ENCODE results near the gene MS4A3. TPM values are rescaled to one million over a fixed set of nuclear protein-coding genes. Genes with fewer than 3 reads are reported as not detected.
"Not testable (repeated sequence)": the region's sequence is repeated elsewhere in the genome, so short reads cannot be mapped to it uniquely, and the experiment has no call there.

The MS4A3 gene
- total RNA-seq, 4 donors from 2014 or later: not detected

DNA sequence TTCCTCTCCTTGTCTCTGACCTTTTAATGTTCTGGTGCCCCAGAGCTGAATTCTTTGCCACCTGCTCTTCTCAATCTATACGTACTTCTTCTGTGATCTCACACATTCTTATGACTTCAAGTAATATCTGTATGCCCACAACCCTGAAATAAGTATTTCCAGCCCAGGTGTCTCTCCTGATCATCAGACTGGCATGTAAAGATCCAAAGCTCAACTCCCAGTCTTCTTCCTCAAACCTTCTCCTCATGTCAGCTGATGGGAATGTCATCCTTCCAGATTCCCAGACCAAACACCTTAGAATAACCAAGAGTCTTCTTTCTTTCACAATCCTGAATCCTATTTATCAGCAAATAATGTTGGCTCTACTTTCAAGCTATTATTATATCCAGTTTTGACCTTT is 9.3 kb downstream of the MS4A3 start:
- Histone ChIP-seq H3K27me3 (no peaks in the 10 kb centered on the region), H3K4me3 (no peak overlapping the region), H3K36me3 (no peaks in the 10 kb centered on the region), H3K27ac (replicated peaks in 1 of 4) (no peak overlapping the region), H3K4me1 (no peaks in the 10 kb centered on the region), H3K9me3 (no peaks in the 10 kb centered on the region)
- TF ChIP-seq POLR2AphosphoS5 (IDR thresholded peaks at IDR 0.05): no peak
- no peak for TF ChIP-seq POLR2A (IDR thresholded peaks at IDR 0.05; ENCODE audit: low read depth)
- TF ChIP-seq, protein P1, sequence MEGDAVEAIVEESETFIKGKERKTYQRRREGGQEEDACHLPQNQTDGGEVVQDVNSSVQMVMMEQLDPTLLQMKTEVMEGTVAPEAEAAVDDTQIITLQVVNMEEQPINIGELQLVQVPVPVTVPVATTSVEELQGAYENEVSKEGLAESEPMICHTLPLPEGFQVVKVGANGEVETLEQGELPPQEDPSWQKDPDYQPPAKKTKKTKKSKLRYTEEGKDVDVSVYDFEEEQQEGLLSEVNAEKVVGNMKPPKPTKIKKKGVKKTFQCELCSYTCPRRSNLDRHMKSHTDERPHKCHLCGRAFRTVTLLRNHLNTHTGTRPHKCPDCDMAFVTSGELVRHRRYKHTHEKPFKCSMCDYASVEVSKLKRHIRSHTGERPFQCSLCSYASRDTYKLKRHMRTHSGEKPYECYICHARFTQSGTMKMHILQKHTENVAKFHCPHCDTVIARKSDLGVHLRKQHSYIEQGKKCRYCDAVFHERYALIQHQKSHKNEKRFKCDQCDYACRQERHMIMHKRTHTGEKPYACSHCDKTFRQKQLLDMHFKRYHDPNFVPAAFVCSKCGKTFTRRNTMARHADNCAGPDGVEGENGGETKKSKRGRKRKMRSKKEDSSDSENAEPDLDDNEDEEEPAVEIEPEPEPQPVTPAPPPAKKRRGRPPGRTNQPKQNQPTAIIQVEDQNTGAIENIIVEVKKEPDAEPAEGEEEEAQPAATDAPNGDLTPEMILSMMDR (IDR thresholded peaks at IDR 0.05): no peak
- TF ChIP-seq EP300 (IDR thresholded peaks at IDR 0.05): no peak
- 77% methylated on average over 1 of the region's 1 CpG for WGBS
- no peak for DNase-seq (ENCODE audit: extremely low spot score)
- intact Hi-C loops (cut with DNase I): no loop called here

DNA sequence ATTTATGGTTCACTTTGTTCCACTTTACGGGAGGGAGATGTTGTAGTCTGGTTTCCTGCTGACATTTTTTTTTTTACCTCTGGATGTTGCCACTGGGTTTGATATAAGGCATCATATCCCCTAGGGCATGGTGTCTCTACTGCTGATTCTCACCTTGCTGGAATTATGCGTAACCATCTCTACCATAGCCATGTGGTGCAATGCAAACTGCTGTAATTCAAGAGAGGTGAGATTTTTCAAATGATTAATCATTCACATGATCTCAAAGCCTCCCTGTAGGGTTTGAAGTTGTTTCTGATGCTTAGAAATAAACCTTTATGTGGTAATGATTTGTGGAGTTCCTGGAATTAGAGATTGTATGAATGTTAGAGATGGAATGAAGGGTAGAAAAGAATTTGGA is 13.0 kb downstream of the MS4A3 start:
- Histone ChIP-seq H3K4me3 (no peak overlapping the region), H3K27me3 (no peaks in the 10 kb centered on the region), H3K9me3 (no peaks in the 10 kb centered on the region), H3K4me1 (no peaks in the 10 kb centered on the region), H3K36me3 (no peaks in the 10 kb centered on the region), H3K27ac (replicated peaks in 1 of 4) (no peak overlapping the region)
- DNase-seq (ENCODE audit: extremely low spot score): no peak
- WGBS: 79% methylated on average over 2 of the region's 2 CpGs
- intact Hi-C loops (cut with DNase I): no loop called here
- TF ChIP-seq, protein P1 (IDR thresholded peaks at IDR 0.05): no peak
- TF ChIP-seq POLR2A (IDR thresholded peaks at IDR 0.05; ENCODE audit: low read depth) (no peak), EP300 (IDR thresholded peaks at IDR 0.05) (no peak), POLR2AphosphoS5 (IDR thresholded peaks at IDR 0.05) (no peak)

- H3K4me1 ChIP-seq; H3K36me3 ChIP-seq; H3K4me3 ChIP-seq; intact Hi-C loops (cut with DNase I); H3K27me3 ChIP-seq; H3K9me3 ChIP-seq; H3K27ac ChIP-seq (replicated peaks in 1 of 4); DNase-seq (ENCODE audit: extremely low spot score): not testable (repeated sequence)
- WGBS: 88% methylated on average over 6 of the region's 6 CpGs
Measured at GRCh38 chr11:60071644-60072043, 15.2 kb downstream of the MS4A3 start.

- intact Hi-C loops (cut with DNase I): no loop called here
- Histone ChIP-seq H3K9me3 (peaks cover 0 to 10% (median 4%) of the 10 kb centered on the region in 4 donors), H3K4me1 (no peaks in the 10 kb centered on the region), H3K27ac (replicated peaks in 1 of 4) (no peak overlapping the region), H3K27me3 (no peaks in the 10 kb centered on the region), H3K36me3 (no peaks in the 10 kb centered on the region), H3K4me3 (no peak overlapping the region)
- WGBS: 75% methylated on average over 15 of the region's 15 CpGs
- no peak for TF ChIP-seq POLR2A (IDR thresholded peaks at IDR 0.05; ENCODE audit: low read depth)
- TF ChIP-seq EP300 (IDR thresholded peaks at IDR 0.05): no peak
- TF ChIP-seq, protein P1 (IDR thresholded peaks at IDR 0.05): no peak
- DNase-seq (ENCODE audit: extremely low spot score): no peak
Measured at GRCh38 chr11:60077216-60077817, 20.9 kb downstream of the MS4A3 start.

DNA sequence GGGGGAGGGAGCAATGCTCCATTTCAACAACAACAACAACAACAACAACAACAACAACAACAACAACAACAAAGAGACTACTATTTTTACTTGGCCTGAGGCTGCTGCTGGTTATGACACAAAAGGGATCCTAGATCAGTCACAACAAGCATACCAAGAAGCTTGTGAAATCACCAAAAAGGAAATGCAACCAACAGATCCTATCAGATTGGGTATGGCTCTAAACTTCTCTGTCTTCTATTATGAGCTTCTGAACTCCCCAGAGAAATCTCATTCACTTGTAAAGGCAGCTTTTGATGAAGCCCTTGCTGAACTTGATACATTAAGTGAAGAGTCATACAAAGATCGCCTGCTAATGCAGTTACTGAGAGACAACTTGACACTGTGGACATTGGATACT is 21.5 kb downstream of the MS4A3 start:
- intact Hi-C loops (cut with DNase I): no loop called here
- 54% methylated on average over 1 of the region's 1 CpG for WGBS
- no peak overlapping the region for H3K27ac ChIP-seq (replicated peaks in 1 of 4)
- no peaks in the 10 kb centered on the region for H3K4me1 ChIP-seq
- no peaks in the 10 kb centered on the region for H3K27me3 ChIP-seq
- DNase-seq (ENCODE audit: extremely low spot score): no peak
- TF ChIP-seq POLR2AphosphoS5 (IDR thresholded peaks at IDR 0.05) (no peak), EP300 (IDR thresholded peaks at IDR 0.05) (no peak)
- TF ChIP-seq, protein P1 (IDR thresholded peaks at IDR 0.05): no peak
- H3K36me3 ChIP-seq: no peaks in the 10 kb centered on the region
- H3K9me3 ChIP-seq: peaks cover 0 to 10% (median 4%) of the 10 kb centered on the region in 4 donors
- H3K4me3 ChIP-seq: no peak overlapping the region
